T-helper 1 cell (primary cell): ENCODE results near the gene MAD1L1.
"Not testable (repeated sequence)": the region's sequence is repeated elsewhere in the genome, so short reads cannot be mapped to it uniquely, and the experiment has no call there.

Source experiments
- DNase-seq, 5 donors: peaks; one replicate each; pipeline ENCODE4 v3.0.0-alpha.2; 2012 to 2020

The MAD1L1 gene

DNA sequence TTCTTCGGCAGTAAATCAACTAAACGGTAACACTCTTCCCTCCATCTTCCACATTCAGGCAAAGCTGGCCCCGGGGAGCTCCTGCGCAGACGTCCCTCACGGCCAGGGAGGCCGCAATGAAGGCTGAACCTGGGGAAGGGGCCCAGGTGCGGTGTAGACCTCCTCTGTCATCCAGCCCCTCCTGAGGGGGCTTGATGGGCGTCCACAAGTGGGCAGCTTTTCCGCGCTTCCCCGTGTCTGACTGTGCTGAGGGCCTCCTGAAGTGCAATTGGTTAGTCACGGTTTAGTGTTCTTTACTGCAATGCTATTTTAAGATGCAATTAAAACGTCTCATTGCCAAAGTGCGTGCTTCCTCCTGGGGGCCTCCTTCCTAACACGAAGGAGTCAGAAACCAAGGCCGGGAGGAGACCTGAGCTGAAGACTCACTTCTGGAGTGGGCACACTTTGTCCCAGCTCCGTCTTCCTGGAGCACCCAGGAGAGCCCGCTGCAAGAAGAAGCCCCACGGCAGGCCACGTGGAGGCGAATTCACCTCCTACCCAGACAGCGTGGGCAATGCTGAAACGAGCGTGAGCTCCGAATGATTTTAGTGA, 389.4 kb downstream of the MAD1L1 start:
- DNase-seq = no peak

DNA sequence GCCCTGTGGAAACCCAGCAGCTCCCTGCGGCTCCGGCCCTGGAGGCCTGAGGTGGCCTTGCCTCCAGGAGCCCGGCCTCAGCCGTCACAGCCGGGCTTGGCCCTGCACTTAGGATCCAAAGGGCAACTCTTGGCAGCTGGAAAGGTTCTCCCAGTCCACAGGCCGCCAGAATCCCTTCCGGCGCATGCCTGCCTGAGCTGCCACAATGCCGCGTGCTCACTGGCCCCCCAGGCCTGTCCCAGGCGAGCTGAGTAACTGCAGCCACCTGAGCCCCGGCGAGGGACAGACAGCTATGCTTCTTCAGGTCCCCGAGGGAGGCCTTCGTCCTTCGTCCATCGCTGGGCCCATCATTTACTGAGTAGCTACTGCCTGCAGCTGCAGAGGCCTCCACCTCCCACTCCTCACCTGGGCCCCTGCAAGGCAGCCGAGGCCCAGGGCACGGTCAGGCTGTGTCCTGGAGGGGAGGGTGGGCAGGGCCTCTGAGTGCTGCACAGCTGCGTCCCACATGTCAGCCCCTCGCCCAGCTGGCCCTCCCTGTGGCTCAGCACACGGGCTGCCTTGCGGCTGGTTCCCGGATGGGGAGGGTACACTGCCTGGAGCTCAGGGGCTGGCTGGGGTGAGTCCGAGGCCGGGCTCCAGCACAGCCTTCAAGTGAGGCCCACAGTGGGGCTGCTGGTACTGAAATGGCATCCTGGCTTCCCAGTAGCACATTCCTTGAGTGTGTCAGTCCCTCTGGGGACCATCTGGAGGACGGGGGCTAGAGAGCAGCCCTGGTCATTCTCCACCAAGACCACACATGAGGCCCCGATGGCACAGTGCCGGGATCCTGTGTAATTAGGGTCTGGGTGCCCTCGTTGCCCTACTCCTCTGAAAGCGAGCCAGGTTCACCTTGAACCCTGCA, 390.2 kb downstream of the MAD1L1 start:
- DNase-seq = peak in 1 of 5 donors; percentile 5

DNA sequence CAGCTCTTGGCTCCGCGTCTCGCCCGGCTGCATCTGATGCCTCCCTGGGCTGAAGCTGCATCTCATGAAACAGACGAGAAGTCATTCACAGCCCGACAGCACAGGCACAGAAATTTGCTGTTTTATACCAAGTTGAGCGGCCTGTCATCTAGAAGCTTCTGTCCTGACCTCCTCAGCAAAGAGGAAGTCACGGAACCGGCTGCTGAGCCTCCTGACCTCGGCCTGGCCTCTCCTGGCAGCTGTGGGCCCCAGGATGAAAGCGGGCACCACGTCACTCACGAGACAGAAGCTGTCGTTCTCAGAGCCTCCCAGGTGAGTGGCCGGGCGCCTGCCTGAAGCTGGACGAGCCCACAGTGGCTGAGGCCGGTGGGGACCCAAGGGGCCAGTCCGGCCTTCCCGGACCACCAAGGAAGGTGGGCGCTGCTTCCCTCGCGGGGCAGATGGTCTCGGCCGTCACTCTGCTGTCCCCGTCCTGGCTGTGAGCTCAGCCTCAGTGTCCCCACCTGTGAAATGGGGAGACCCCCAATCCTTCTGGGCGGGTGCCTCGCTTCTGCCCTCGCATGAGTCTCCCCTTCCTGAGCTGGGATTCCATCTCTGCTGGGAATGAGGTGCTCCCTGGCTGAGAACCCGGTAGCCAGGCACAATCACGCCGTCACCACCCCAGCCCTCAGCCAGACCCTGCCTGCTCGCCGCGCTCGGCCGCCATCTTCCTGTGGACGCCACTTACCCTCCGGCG, 391.3 kb downstream of the MAD1L1 start:
- DNase-seq = peak in 1 of 5 donors; percentile 2

DNA sequence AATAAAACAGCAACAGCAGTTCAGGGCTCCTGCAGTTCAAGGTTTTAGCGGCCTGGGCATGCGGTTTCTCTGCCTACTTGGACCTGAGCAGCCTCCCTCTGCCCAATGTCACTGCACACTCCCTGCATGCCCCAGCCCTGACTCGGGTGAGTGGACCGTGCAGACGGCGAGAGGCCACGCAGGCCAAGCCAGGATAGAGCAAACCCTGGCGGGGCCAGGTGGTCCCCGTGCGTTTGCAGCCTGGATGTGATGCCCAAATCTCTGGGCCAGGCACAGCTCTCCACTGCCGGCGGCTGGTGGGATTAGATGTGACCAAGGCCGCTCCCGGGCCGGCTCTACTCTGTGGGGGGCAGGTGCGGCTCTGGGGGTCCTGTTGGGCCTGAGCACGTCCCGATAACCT, 392.0 kb downstream of the MAD1L1 start:
- DNase-seq = peak in 1 of 5 donors; percentile 3

DNA sequence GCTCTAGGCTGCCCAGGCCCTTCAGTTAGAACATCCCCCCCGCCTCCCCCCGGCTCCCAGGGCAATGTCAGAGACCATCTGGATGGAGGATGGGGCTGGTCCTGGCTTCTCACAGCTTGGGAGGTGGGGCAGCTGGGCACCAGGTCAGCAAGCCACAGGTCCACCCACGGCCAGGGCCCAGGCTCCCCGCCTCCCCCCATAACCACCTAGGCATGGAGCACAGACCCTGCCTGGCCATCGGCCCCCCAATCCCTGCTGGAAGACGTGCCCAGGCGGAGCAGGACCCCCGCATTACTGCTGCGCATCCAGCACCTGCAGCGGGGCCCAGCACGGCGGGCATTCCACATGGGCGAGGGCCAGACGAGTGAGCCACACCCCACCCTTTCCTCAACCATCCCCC, 393.0 kb downstream of the MAD1L1 start:
- peak in 1 of 5 donors; percentile 3 for DNase-seq

DNA sequence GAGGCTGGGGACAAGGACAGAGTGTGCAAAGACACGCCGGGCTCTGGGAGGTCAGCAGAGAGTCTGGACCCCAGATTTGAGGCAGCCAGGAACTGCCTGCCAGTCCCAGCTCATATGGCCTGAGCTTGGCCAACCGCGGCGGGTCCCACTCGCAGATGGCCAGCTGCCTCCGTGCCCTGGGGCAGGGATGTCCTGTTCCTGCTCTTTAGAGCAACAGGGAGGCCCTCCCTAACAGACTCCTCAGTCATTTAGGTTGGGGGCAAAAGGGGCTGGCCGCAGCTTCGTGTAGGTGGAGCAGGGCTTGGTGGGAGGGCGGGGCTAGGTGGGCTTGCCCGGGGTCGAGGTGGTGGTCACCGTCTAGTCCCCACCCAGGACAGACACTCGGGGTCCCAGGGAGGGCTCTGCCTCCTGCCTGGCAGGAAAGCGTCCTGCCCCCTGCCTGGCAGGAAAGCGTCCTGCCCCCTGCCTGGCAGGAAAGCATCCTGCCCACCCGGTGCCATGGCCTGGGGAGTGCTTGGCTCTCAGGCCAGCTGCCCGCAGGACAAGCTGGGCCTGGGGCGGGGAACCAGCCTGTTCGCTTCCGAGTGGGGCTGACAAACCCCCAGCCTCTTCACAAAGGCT, 393.7 kb downstream of the MAD1L1 start:
- DNase-seq = peak in 1 of 5 donors; percentile 0

DNA sequence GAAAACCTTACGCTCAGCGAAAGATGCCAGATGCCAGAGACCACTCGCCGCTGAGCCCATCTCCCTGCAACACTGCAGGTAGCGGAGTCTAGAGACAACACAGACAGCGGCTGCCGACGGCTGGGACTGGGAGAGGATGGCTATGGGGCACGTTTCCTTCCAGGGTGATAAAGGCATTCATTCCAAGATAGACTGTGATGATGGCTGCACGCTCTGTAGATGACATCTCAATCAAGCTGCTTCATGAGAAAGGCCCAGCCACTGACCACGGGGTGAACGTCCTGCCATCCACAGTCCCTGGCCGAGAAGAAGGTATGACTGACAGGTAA, 394.2 kb downstream of the MAD1L1 start:
- not testable (repeated sequence) for DNase-seq

DNA sequence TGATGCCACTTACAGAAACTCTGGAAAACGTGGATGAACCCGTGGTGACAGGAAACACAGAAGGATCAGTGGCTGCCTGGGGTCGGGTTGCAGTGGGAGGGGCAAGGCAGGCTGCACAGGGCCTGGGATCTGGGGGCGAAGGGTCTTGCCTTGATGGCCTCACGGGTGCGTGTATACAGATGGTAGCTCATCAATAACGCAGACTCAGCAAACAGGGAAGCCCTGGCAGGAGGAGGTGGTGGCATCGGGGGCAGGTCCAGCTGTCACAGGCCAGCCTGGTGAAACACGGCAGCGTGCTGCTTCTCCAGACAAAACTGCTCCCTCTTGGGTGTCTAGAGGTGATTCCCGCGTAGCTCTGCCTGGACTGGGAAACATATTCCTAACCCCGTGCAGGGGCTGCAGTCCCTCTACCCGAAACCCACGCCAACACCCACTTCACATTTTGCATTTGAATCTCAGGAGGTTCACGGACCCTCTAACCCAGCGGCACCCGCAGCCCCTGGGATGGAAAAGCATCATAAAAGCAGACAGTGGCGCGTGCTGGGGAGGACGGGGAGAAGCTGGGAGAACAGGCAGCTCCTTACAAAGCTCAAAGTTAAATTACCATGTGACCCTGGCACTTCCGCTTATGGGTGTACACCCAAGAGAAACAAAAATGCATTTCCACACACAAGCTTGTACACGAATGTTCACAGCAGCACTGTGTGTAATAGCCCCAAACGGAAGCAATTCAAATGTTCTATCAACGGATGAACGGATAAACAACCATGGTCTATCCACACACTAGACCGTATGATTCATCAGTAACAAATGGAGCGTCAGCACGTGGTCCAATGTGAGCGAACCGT, 394.8 kb downstream of the MAD1L1 start:
- DNase-seq = peak in 1 of 5 donors; percentile 1

DNA sequence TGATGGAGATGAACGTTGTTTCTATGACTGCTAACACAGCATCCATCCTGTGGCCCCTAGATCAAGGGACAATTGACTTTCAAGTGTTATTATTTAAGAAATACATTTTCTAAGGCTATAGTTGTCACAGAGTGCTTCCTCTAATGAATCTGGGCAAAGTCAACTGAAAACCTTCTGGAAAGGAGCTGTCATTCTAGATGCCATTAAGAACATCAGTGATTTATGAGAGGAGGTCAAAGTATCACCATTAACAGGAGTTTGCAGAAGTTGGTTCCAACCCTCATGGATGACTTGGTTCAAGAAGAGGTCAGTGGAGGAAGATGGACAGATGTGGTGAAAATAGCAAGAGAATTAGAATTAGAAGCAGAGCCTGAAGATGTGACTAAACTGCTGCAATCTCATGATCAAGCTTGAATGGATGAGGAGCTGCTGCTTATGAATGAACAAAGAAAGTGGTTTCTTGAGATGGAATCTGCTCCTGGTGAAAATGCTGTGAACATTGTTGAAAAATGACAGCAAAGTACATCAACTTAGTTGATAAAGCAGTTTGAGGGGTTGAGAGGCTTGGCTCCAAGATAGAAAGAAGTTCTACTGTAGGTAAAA, 400.7 kb downstream of the MAD1L1 start:
- not testable (repeated sequence) for DNase-seq

DNA sequence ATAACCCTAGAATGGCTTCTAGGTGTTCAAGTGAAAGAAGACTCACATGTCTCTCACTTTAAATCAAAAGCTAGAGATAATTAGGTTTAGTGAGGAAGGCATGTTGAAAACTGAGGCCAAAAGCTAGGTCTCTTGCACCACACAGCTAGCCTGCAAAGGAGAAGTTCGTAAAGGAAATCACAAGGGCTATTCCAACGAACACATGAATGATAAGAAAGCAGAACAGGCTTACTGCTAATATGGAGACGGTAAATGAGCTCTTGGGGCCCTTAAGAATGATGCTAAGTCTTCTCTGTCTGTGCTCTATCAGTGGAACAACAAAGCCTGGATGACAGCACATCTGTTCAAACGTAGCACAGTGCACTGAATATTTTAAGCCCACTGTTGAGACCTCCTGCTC, 401.3 kb downstream of the MAD1L1 start:
- DNase-seq = not testable (repeated sequence)

DNA sequence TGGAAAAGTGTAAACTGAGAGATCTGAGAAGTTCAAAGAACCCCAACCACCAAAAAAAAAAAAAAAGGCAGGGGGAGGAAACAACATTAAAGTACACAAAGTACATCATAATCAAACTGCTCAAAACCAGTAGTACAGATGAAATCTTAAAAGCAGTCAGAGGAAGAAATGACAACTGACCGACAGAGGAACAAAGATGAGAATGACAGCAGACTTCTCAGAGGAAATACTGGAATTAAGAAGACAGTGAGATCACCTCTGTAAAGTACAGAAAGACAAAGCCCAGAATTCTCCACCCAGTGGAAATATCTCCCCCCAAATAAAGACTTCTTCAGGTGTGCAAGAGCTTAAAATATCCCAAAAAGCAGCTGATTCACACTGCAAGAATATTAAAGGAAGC, 403.1 kb downstream of the MAD1L1 start:
- not testable (repeated sequence) for DNase-seq

DNA sequence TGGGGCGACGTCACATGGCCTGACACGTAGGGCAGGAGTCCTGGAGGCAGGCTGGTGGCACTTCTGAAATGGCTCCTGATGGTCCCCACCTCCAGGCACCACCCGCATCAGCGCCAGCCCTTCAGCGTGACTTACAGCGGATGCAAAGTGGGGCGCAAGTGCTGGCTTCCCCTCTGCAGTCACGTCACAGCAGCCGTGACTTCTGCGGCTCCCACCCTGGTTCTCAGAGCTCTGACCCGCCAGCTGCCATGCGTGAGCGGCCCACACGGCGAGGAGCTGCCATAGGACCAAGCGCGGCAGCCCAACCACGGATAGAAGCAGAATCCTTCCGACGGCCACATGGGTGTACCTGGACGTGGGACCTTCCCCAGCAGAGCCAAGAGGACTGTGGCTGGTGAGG, 403.6 kb downstream of the MAD1L1 start:
- no peak for DNase-seq

DNA sequence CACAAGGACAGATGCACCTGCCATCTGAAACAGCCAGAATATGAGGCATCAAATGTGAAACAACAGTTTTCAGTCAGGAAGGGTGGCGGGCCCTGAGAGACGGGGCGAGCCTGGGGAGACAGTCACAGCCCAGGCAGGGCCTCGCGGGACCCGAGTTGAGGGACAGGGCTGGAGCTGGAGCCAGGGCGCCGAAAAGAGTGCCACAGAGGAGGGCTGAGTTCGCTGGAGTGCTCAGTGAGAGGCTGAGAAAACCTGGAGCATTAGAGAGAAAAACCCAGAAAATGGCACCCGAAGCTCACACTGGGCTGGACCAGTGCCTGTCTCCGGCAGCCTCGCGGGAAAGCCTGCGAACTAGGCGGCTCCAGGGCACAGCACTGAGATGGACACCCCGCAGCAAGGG, 404.6 kb downstream of the MAD1L1 start:
- not testable (repeated sequence) for DNase-seq

DNA sequence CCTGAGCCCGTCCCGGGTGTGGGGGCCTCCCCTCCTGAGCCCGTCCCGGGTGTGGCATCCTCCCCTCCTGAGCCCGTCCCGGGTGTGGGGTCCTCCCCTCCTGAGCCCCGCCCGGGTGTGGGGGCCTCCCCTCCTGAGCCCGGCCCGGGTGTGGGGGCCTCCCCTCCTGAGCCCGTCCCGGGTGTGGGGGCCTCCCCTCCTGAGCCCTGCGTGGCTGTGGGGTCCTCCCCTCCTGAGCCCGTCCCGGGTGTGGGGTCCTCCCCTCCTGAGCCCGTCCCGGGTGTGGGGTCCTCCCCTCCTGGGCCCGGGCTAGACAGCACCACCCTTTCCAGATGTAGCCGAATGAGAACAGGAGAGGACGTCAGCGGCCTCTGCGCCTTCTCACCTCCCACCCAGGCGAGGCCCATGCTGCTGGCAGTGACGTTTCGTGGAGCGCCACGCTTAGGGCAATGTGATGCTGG, 405.2 kb downstream of the MAD1L1 start:
- DNase-seq = not testable (repeated sequence)

DNA sequence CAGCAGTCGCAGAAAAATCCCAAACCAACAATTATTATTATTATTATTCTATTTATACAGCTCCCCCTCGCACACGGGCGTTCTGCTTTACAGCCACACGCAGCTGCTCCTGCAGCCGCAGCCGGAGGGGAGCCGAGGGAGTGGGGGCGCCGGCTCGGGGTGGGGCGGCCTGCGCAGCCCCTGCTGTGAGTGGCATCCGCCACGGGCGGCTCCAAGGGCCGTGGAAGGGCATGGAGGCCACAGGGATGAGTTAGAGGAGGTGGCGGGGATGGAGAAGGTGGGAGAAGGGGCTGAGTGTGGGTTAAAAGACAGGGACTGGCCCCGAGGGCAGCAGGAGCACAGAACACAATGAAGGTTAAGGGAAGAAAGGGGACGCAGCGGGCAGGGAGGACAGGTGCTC, 405.8 kb downstream of the MAD1L1 start:
- DNase-seq = not testable (repeated sequence)

DNA sequence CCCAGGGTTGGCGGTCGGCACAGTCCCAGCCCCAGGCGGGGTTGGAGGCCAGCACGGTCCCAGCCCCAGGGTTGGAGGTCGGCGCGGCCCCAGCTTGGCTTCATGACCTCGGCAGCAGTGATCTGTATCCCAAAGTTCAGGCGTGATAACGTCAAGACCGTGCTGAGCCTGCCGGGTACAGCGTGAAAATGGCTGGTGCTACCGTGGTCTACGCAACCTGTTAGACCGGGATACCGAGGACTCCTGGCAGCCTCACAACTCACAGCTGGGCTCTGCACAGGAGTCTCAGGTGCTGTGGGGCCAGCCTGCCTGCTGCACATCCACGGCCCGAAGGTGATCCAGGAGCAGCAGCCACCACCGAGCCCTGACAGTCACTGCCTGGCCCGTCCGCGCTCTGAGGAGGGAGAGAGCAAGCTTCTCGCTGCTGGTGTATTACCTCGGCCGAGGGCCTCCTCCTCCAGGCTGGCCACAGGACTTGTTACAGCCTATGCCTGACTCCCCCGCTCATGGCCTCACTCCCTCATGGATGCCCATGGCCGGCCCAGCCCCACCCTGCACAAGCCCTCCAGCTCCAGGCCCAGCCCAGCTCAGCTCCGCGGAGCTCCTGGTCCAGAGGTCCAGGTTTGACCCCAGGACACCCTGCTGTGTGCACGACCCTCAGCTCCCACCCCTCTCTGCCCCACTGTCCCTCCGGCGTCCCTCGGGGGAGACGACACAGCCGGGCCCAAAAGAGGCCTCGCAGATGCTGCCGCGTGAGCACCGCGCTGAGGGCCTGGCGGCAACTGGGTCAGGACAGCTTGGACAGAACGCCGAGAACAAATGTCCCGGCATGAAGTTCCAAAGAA, 406.6 kb downstream of the MAD1L1 start:
- DNase-seq = no peak

DNA sequence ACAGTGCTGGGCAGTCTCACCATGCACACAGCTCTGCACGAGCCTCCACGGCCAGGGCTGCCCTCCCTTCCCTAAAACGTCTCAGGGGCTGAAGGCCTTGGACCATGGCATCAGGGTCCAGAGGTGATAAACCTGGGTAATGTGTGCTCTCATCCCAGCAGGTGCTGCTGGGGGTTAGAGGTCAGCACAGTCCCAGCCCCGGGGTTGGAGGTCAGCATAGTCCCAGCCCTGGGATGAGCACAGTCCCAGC, 407.2 kb downstream of the MAD1L1 start:
- not testable (repeated sequence) for DNase-seq

DNA sequence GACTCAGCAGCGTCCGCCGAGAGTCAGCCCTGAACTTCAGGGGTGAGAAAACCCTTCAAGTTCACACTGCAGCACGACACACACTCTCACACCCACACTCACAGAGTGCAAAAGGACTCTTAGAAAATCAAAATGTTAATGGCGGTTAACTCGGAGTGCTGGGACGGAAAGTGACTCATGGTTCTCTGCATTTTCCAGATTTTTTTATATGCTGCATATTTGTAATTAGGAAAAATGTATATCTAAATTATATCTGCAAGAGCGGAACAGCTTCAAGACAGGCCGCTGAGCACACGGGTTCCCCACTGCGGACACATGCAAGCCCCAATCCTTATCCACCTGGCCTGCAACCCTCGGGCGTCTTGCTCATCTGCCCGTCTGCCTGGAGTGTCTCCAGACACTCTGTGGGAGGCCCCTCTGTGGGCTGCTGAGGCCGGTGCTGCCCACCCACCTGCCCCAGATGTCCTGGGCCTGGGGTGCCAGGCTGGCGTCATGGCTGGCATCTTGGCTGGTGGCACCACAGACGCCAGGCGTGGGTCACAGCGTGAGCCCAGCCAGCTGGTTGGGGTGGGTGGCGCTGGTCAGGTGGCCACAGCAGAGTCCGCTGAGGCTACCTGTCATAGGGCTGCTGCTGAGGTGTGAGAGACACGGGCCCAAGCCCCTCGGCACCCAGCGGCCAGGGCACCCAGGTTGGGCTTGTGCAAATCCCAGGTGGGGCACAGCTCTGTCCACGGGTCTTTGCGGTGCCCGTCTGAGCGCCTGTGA, 407.7 kb downstream of the MAD1L1 start:
- not testable (repeated sequence) for DNase-seq

DNA sequence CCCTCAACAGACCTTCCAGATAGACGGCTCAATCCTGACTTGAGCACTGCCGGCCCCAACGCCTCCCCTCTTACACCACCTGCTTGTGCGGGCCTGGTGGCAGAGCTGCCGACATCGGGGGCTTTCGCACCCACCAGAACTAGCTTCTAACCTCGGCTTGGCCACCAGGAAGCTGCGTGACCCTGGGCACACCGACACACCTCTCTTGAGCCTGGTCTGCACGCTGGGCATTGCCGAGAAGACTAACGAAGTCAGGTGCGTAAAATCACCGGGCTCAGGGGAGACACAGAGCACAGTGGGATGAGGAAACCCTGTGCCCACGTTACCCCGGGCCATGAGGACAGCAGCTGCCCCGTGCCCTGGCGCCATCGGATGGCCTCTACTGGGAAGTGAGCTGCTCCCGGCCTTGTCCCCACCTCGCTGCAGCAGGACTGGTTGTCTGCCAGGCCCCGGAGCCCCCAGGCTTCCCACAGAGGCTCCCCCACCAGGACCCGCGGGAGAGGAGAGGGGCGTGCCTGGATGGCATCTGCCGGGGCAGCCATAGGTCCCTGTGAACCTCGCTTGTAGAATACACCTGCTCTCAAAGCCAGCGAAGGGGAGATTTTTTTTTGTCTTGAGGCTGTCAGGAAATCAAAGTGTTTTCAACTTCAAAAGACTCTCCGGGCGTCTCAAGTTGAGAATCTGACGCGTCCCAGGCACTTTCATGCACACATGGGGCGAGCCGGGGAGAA, 408.4 kb downstream of the MAD1L1 start:
- DNase-seq = peak in 1 of 5 donors; percentile 13
